ENCODE data around the gene DCDC2B.
A peak's percentile ranks its signal among the peaks of the same experiment; 100 is the strongest.

Gene DCDC2B

GRCh38 chr1:32181563-32181962 lies 27.3 kb upstream of the DCDC2B start:
- no peak for TF ChIP-seq CTCF (IDR thresholded peaks at IDR 0.05)
- Histone ChIP-seq H3K4me1 (peaks cover 0 to 60% (median 42%) of the 10 kb centered on the region in 4 donors), H3K9me3 (no peaks in the 10 kb centered on the region), H3K36me3 (peaks cover 14 to 52% (median 23%) of the 10 kb centered on the region in 3 donors), H3K4me3 (peak overlapping the region in 1 of 2 donors; percentile 81), H3K27ac (peak overlapping the region in 1 of 2 donors; percentile 90), H3K27me3 (no peaks in the 10 kb centered on the region)
- intact Hi-C loops (cut with DNase I; ENCODE audit: low total_unique reads): loop anchor here (10.0 kb wide), 1 partner anchor 53 kb away; no protein-coding TSS in a partner anchor
- no peak for DNase-seq

- Histone ChIP-seq H3K4me1 (peaks cover 0 to 60% (median 42%) of the 10 kb centered on the region in 4 donors), H3K9me3 (no peaks in the 10 kb centered on the region), H3K4me3 (no peak overlapping the region), H3K36me3 (peaks cover 14 to 55% (median 28%) of the 10 kb centered on the region in 3 donors), H3K27ac (peak overlapping the region in 1 of 2 donors; percentile 90), H3K27me3 (no peaks in the 10 kb centered on the region)
- no peak for TF ChIP-seq CTCF (IDR thresholded peaks at IDR 0.05)
- intact Hi-C loops (cut with DNase I; ENCODE audit: low total_unique reads): loop anchor here (10.0 kb wide), 1 partner anchor 53 kb away; no protein-coding TSS in a partner anchor
- DNase-seq: no peak
Observed at GRCh38 chr1:32182060-32182459, 26.8 kb upstream of the DCDC2B start.

- Histone ChIP-seq H3K27me3 (no peaks in the 10 kb centered on the region), H3K4me3 (no peak overlapping the region), H3K36me3 (peaks cover 37 to 79% (median 54%) of the 10 kb centered on the region in 3 donors), H3K27ac (no peak overlapping the region), H3K9me3 (no peaks in the 10 kb centered on the region), H3K4me1 (peaks cover 0 to 53% (median 39%) of the 10 kb centered on the region in 4 donors)
- no peak for TF ChIP-seq CTCF (IDR thresholded peaks at IDR 0.05)
- intact Hi-C loops (cut with DNase I; ENCODE audit: low total_unique reads): loop anchor here (10.0 kb wide), 1 partner anchor 50 kb away; no protein-coding TSS in a partner anchor
- DNase-seq: no peak
Observed at GRCh38 chr1:32184650-32185049, 24.2 kb upstream of the DCDC2B start.

GRCh38 chr1:32186077-32186476 lies 22.8 kb upstream of the DCDC2B start:
- H3K27me3 ChIP-seq: no peaks in the 10 kb centered on the region
- no peak overlapping the region for H3K27ac ChIP-seq
- no peak overlapping the region for H3K4me3 ChIP-seq
- intact Hi-C loops (cut with DNase I; ENCODE audit: low total_unique reads): loop anchor here (10.0 kb wide), 1 partner anchor 49 kb away; no protein-coding TSS in a partner anchor
- H3K4me1 ChIP-seq: peaks cover 0 to 46% (median 33%) of the 10 kb centered on the region in 4 donors
- DNase-seq: no peak
- TF ChIP-seq CTCF (IDR thresholded peaks at IDR 0.05): no peak
- H3K36me3 ChIP-seq: peaks cover 52 to 93% (median 68%) of the 10 kb centered on the region in 3 donors
- no peaks in the 10 kb centered on the region for H3K9me3 ChIP-seq

- no peak for TF ChIP-seq CTCF (IDR thresholded peaks at IDR 0.05)
- H3K36me3 ChIP-seq: peaks cover 56 to 93% (median 72%) of the 10 kb centered on the region in 3 donors
- H3K27me3 ChIP-seq: no peaks in the 10 kb centered on the region
- DNase-seq: no peak
- no peak overlapping the region for H3K4me3 ChIP-seq
- intact Hi-C loops (cut with DNase I; ENCODE audit: low total_unique reads): loop anchor here (10.0 kb wide), 1 partner anchor 48 kb away; no protein-coding TSS in a partner anchor
- H3K9me3 ChIP-seq: no peaks in the 10 kb centered on the region
- no peak overlapping the region for H3K27ac ChIP-seq
- H3K4me1 ChIP-seq: peaks cover 0 to 41% (median 29%) of the 10 kb centered on the region in 4 donors
Observed at GRCh38 chr1:32186491-32186890, 22.4 kb upstream of the DCDC2B start.

Measured in tibial artery (tissue), 4 donors.